8988T (cell line): Measurements from ENCODE around the gene RWDD1.
A peak's percentile ranks its signal among the peaks of the same experiment; 100 is the strongest.

Experiments
- DNase-seq: peaks from one replicate; pipeline ENCODE4 v3.0.0; 2011

The RWDD1 gene

GRCh38 chr6:116615937-116616736 lies 44.8 kb downstream of the RWDD1 start, which contains the start of gene RSPH4A:
TSS of gene RSPH4A (plus strand) at chr6:116616479. CDS start at chr6:116616624, 145 bp downstream.
- DNase-seq: peak; percentile 55

GRCh38 chr6:116616737-116617053 lies 45.4 kb downstream of the RWDD1 start:
- DNase-seq: peak; percentile 26

DNA sequence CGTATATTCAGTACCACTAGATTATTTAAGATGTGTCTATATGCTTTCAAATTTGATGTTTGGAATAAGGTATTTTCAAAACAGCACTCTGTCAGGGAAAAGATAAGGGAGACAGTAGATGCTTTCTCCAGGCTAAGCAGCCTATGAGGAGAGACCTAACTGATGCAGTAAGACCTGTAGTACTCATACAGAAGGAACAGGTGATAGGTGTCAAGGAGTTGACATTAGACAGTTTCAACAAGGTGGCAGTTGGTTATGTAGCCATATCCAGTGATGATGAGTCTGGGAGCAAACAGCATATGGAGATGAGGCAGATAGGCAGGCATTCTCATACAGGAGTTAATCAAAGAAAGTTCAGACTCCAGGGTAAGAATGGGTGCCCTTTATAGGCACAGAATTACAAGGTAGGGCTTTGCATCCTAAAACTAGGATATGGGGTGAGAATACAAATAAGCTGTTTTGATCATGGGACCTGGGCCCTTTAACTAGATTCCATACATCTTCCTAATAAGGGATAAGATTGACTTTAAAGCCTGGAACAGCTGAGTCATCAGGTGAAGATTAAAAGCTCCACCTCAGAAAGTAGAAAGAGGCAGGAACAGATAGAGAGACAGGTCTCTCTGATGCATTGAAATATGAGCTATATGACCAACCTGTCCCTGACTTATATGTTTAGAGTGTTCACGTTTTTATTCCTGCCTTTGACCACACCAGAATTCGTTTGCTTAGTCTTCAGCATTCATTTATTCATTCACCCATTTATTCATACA lies 52.9 kb downstream of the RWDD1 start:
- DNase-seq: no peak

GRCh38 chr6:116625872-116626271 lies 54.6 kb downstream of the RWDD1 start:
- DNase-seq: no peak

- DNase-seq: no peak
These were observed 58.3 kb downstream of the RWDD1 start for GRCh38 chr6:116629563-116629981.

- DNase-seq: no peak
These were observed 60.2 kb downstream of the RWDD1 start for GRCh38 chr6:116631379-116631990.

GRCh38 chr6:116633685-116634084 lies 62.4 kb downstream of the RWDD1 start:
- no peak for DNase-seq
